MM.1S (cell line): ENCODE data around the gene MAGEB2.

Source experiments
- CTCF ChIP-seq: fragments of 300-600 bp; sonication (generic); IDR thresholded peaks from 2 replicates; pipeline ENCODE4 v1.5.1; 2016; ENCODE audit warnings: antibody characterized with exemption, low read length, mixed read lengths
- EZH2 ChIP-seq: fragments of 300-600 bp; sonication (generic); optimal IDR thresholded peaks from 2 replicates; pipeline ENCODE3; 2017; ENCODE audit warnings: low read depth, mild to moderate bottlenecking, antibody characterized with exemption, low read length, mixed read lengths
- EZH2phosphoT487 ChIP-seq: fragments of 300-600 bp; sonication (generic); IDR thresholded peaks from 2 replicates; pipeline ENCODE4 v1.6.1; 2018; ENCODE audit warnings: antibody characterized with exemption, low read length

GRCh38 chrX:30220661-30221060, 5.3 kb downstream of the MAGEB2 start:
- TF ChIP-seq CTCF (no peak), EZH2 (no peak), EZH2phosphoT487 (no peak)
